ENCODE data around the gene GOLIM4. TPM values are rescaled to one million over a fixed set of nuclear protein-coding genes. Genes with fewer than 3 reads are reported as not detected.

GOLIM4 gene
- total RNA-seq, 1 donor from 2014 or later, result 27.9 TPM

DNA sequence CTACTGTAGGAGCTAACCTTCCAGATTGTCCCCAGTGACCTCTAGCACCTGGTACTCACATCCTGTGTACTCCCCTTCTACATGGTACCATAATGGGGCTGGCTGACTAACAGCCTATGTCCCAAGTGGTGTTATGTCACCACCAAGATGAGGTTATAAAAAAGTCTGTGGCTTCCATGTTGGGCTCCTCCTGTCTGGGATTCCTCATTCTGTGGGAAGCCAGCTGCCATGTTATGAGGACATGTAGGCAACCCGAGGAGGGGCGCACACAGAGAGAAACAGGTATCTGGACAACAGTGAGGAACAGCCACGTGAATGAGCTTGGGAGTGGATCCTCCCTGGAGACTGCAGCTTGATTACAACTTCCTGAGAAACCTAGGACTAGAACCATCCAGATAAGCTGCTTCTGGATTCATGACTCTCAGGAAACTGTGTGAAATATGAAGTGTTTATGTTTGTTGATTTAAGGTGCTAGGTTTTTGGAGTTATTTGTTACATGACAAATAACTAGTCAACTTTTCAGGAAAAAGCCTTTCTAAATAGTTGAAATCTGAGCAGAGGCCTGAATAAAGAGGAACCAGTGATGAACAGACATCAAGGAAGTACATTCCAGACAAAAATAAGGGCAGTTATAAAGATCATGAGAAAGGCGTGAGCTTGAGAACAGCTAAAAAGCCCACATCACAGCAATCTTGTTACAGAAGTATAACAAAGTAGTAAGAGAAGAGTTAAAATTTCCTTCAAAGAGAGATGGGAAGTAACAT, 21.7 kb downstream of the GOLIM4 start:
- Histone ChIP-seq H3K4me3 (ENCODE audit: low read depth, low read length) (no peak overlapping the region), H3K27me3 (ENCODE audit: control insufficient read depth, insufficient read depth, low read length) (no peaks in the 10 kb centered on the region), H3K36me3 (ENCODE audit: control insufficient read depth, insufficient read depth, low read length) (no peaks in the 10 kb centered on the region)
- TF ChIP-seq CTCF (IDR thresholded peaks at IDR 0.05; ENCODE audit: insufficient read depth, low read length, poor library complexity, severe bottlenecking), result no peak
- DNase-seq (ENCODE audit: low read depth), result no peak

- Histone ChIP-seq H3K4me3 (ENCODE audit: low read depth, low read length) (no peak overlapping the region), H3K36me3 (ENCODE audit: control insufficient read depth, insufficient read depth, low read length) (no peaks in the 10 kb centered on the region), H3K27me3 (ENCODE audit: control insufficient read depth, insufficient read depth, low read length) (no peaks in the 10 kb centered on the region)
- DNase-seq (ENCODE audit: low read depth), result no peak
- no peak for TF ChIP-seq CTCF (IDR thresholded peaks at IDR 0.05; ENCODE audit: insufficient read depth, low read length, poor library complexity, severe bottlenecking)
Measured at GRCh38 chr3:168072323-168072650, 23.4 kb downstream of the GOLIM4 start.

DNA sequence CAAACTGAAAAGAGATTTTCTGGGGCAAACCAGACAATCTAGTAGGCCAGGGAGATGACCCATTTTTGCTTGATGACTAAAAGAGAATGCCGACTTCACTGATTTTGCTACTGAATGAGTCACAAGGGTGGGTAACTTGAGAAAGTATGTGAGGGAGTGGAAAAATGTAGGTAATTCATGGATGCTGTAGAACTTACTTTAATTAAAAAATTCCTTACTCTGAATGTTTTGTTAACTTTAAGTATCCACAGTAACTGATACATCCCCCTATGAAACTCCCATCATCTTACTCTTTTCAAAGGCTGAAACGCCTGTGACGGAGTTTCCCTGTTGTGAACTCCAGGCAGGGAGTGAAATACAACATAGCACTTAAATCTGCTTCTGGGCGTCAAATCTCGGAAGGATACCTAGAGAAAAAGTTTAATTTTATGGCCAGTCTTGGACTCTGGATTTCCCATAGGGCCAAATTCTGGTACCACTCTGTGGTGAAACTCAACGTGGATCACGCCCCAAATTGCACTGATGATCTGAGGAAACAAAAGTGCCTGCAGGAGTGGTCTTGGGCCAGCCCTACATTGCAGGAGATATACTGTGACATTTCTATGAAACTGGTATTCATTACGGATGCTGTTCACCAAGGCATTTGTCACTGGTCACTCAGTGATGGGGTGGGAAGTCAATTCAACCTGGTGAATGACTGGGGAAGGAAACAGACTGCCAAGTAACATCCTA, 24.0 kb downstream of the GOLIM4 start:
- H3K27me3 ChIP-seq (ENCODE audit: control insufficient read depth, insufficient read depth, low read length), result no peaks in the 10 kb centered on the region
- DNase-seq (ENCODE audit: low read depth), result peak; percentile 92
- H3K4me3 ChIP-seq (ENCODE audit: low read depth, low read length), result no peak overlapping the region
- no peaks in the 10 kb centered on the region for H3K36me3 ChIP-seq (ENCODE audit: control insufficient read depth, insufficient read depth, low read length)
- TF ChIP-seq CTCF (IDR thresholded peaks at IDR 0.05; ENCODE audit: insufficient read depth, low read length, poor library complexity, severe bottlenecking), result no peak

DNA sequence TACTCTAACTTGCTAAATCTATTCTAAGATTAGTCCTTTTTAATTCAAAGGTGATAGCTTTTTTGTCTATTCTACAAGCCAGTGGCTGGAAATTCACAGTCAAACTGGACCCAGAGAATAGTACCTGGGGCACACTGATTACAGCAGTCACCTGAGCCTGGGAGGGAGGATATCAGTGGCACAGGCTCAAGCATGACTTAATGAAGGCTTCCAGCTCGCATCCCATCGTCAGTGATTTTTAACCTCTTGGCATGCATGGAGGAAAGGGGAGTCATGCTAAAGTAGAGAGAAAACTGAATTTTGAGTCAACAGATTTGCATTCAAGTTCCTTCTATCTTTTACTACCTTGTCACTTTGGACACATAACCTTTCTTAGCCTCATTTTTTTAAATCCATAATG, 24.8 kb downstream of the GOLIM4 start:
- H3K4me3 ChIP-seq (ENCODE audit: low read depth, low read length), result no peak overlapping the region
- TF ChIP-seq CTCF (IDR thresholded peaks at IDR 0.05; ENCODE audit: insufficient read depth, low read length, poor library complexity, severe bottlenecking), result no peak

DNA sequence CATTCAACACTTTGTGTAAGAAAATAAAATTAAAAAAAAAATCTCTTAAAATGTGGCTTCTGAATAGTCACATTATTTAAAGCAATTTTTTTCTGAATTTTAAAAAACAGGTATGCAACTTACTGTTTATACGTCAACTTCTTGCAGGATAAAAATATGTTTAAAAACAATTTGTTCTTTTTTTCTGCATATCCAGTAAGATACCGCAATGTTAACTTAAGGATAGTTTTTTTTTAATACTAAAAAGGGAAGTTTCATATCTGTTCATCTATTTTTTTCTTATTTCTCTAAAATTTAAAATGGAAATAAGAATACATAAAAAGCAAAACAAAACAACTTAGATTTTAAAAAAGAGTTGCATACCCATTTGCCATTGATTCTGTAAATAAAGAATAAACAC, 27.4 kb downstream of the GOLIM4 start:
- no peak for TF ChIP-seq CTCF (IDR thresholded peaks at IDR 0.05; ENCODE audit: insufficient read depth, low read length, poor library complexity, severe bottlenecking)
- no peak for DNase-seq (ENCODE audit: low read depth)
- no peaks in the 10 kb centered on the region for H3K36me3 ChIP-seq (ENCODE audit: control insufficient read depth, insufficient read depth, low read length)
- no peak overlapping the region for H3K4me3 ChIP-seq (ENCODE audit: low read depth, low read length)
- no peaks in the 10 kb centered on the region for H3K27me3 ChIP-seq (ENCODE audit: control insufficient read depth, insufficient read depth, low read length)

More for the DNA sequence above, 24.8 kb downstream of the GOLIM4 start:
- no peaks in the 10 kb centered on the region for H3K27me3 ChIP-seq (ENCODE audit: control insufficient read depth, insufficient read depth, low read length)
- DNase-seq (ENCODE audit: low read depth), result no peak
- H3K36me3 ChIP-seq (ENCODE audit: control insufficient read depth, insufficient read depth, low read length), result no peaks in the 10 kb centered on the region

Measured in kidney epithelial cell (primary cell).